MV-4-11 (cell line): ENCODE data around the gene AK3.

ENCODE experiments used
- DNase-seq: peaks from one replicate; lab custom pipeline; 2025; lab: John Stamatoyannopoulos, UW

The AK3 gene

DNA sequence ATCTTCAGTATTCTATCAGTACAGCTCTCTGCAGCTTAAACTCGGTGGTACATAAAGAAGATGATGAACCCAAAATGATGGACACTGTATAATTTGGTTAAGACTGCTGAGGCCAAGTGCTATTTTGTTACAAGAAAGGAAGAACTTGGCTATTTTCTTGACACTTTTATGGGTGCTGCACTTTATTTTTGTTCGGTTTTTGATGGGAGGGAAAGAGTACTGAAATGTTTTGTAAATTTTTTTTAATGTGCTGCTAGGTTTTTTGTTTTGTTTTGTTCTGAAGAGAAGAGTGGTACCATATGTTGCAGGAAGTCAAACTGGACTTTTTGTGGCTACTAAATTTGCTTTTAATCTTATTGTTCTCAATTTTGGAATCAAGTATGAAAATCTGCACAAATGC, 35.0 kb downstream of the AK3 start:
- DNase-seq = no peak

DNA sequence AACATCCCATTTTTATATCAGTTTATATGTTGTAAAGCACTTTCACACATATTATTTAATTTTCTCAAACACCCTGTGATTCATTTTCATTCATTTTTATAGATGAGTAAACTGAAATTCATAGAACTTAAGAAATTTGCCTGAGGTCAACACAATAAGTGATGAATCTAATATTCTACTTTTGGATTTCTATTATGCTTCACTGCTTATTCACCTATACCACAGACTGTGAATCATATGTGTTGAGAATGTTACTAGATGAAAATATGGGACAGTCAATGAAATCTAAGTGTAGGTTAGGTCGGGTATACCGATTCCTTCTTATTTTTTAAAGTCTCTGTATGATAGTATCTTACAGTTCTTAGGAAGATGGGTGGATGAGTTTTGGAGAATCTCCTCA, 36.9 kb downstream of the AK3 start:
- no peak for DNase-seq

DNA sequence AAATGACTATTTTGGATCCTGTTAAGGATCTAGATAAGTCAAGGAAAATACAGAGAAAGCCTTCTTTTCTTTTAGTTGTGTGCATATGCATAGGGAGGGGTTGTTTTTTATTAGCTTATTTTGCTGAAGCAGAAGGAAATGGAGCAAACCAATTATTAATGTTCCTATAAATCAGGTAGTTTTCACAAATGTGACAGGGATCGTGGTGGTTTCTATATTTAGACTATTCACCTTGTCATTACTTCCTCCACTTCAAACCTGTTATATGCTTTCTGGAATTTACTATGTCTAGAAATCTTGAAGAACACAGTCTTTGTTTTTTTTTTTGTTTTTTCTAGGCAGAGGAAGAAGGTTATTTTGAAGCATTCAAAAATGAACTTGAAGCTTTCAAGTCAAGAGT, 39.5 kb downstream of the AK3 start:
- no peak for DNase-seq

DNA sequence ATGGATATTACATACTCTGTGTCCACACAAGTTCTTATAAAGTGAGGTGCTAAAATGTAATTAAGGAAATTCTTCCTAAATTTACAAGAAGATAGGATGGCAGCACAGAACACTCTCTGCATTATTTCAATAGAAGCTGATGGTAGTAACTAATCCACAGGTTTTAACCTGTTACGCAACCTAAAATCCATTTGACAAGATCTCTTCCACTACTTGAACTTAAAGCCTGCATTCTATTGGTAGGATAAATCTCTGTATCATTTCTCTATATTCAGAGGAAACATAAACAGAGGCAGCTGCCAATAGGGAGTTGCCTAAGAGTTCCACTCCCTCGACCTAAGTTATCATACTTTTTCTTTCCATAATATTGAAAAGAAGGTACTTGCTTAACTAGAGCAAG, 40.1 kb downstream of the AK3 start:
- DNase-seq = no peak

DNA sequence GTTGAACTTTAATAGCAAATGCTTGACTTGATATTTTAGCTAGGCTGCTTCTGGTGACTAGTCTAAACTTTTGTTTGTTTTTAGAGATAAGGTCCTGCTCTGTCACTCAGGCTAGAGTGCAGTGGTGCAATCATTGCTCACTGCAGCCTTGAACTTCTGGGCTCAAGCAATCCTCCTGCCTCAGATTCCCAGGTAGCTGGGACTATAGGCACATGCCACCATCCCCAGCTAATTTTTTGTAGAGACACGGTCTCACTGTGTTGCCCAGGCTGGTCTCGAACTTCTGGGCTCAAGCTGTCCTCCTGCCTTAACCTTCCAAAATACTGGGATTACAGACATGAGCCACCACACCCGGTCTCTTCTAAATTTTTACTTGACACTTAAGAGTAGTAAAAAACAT, 40.9 kb downstream of the AK3 start:
- DNase-seq = no peak

DNA sequence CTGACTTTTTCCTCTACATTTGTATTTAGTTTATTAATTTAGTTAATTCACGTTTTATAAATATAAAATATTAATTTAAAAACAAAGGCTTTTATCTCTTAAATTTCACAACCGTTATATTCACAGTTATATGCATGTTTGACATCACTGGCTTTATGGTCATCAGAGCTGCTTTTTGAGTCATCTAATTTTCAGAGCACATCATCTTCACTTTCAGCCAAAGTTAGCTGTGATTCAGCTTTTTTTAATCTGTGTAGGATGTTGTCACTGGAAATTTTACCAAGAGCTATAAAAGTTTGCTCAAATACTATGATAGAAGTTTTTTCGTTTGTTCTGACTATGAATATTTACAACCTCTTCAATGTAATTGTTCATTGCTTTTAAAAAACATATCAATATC, 49.2 kb downstream of the AK3 start:
- DNase-seq = no peak

DNA sequence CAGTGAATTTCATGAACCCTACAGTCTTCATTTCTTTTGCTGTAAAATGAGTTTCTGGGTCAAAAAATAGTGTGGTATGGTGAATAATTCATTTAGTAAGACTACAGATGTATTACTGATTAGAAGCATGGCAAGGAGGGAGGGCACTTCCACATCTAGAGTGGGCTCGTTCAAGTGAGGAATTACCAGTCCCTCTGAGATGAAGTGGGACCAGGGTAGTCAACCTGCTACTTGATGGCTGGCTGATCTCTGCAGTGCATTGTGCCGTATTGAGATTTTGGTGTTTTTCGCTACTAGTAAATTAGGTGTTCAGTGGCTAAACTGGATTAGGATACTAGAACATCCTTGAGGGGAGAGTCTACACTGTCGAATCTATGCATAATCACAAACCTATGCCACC, 50.9 kb downstream of the AK3 start:
- no peak for DNase-seq

DNA sequence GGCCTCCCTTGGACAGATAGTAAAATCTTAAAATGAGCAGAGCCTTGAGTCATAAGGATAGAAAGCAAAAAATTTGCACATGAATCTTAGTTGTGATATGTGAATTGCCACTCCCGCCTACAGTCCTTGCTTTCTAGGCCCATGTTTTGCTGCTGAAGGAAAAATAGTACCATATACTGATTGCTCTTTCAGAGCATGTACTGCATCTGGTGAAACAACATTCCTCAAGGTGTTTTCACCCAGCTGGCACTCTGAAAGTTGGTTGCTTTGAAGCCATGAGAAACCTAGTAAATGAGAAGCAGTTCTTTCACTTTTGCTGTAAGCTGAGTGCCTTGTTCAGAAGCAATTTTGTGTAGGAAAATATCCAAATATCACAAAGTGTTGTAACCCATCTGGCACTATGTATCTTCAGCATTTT, 51.3 kb downstream of the AK3 start:
- no peak for DNase-seq

DNA sequence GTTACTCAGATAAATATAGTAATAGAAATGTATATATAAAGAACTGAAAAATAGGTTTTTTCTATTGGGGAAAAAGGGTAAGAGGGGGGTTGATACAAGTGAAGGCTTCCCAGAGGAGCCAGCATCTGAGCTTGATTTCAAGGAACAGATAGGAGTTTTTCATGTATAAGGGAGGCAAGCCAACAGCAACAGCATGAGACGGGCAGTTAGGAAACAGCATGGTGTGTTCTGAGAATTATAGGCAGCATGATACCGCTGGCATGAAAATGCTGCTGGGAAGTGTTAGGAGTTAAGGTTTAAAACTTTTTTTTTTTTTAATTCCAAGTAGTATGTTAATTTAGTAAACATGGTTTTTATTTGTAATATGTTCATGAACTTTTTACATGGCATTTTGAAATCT, 52.0 kb downstream of the AK3 start:
- DNase-seq = no peak

DNA sequence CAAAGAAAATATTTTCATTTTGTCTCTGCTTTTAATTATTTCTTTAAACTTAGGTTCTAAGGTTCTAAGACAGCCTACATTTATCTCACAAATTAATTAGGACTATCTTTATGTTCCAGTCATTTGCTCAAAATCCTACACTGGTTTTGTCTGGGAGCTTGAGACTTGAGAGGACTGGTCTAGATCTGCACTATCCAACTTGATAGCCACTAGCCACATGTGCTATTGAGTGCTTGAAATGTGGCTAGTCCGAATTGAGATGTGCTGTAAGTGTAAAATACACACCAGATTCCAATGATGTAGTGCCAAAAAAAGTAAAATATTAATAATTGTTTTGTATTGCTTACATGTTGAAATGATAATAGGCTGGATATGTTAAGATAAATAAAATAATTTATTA, 54.4 kb downstream of the AK3 start:
- no peak for DNase-seq

DNA sequence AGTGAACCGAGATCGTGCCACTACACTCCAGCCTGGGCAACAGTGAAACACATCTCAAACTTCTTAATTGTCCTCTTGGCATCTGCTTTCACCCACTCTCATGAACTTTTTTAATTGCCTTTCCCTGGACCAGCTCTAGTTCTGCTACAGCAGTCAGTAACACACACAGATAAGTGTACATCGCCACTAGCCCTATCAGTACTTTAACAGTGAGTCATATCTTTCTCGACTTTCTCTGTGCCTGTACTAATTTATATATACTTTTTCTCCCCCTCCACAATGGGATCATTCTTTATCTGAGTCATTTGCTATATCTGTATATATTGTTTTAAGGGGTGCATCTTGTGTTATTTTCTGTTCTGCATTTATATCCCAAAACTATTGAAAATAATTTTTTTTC, 54.9 kb downstream of the AK3 start:
- no peak for DNase-seq

DNA sequence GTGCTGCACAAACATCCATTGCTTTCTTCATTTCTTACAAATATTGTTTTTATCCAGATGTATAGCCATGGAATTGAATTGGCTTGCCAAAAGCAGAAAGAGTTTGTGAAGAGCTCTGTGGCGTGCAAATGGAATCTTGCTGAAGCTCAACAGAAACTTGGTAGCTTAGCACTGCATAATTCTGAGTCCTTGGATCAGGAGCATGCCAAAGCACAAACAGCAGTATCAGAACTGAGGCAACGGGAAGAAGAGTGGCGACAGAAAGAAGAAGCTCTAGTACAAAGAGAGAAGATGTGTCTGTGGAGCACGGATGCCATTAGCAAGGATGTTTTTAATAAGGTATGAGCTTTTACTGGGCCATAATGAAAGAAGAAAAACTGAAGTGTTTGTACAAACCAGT, 56.2 kb downstream of the AK3 start:
- no peak for DNase-seq

DNA sequence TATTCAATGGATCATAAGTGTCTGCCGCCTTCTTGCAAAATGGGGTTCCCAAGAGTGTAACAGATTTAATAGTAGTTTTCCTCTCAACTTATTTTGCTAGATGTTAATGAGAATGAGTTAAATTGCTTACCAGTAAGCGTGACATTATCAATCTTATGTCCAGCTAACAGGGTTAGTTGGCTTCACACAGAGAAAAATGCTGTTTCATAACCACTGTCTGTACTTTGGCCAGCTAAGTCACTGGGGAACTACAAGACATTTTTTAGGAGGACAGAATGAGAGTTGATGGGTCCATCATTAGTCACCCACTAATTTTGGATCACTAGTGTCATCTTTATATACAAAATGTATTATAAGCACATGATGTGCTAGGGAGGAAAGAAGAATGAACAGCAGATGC, 60.3 kb downstream of the AK3 start:
- DNase-seq = no peak

DNA sequence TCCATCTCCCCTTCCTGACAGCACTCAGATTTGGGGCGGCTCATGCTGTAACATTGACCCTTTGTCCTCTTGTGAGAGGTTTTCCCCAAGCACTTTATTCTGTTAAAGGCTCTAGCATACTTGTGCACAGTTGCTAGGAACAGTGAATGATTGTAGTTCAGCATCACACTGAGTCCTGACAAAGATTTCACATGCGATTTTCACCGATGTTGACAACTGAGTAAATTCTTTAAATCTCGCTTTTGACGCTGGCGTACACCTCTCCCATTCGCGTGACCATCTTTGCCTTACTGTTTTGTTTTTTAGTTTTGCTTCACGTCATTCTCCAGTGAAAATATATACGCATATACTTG, 60.9 kb downstream of the AK3 start:
- DNase-seq = no peak

DNA sequence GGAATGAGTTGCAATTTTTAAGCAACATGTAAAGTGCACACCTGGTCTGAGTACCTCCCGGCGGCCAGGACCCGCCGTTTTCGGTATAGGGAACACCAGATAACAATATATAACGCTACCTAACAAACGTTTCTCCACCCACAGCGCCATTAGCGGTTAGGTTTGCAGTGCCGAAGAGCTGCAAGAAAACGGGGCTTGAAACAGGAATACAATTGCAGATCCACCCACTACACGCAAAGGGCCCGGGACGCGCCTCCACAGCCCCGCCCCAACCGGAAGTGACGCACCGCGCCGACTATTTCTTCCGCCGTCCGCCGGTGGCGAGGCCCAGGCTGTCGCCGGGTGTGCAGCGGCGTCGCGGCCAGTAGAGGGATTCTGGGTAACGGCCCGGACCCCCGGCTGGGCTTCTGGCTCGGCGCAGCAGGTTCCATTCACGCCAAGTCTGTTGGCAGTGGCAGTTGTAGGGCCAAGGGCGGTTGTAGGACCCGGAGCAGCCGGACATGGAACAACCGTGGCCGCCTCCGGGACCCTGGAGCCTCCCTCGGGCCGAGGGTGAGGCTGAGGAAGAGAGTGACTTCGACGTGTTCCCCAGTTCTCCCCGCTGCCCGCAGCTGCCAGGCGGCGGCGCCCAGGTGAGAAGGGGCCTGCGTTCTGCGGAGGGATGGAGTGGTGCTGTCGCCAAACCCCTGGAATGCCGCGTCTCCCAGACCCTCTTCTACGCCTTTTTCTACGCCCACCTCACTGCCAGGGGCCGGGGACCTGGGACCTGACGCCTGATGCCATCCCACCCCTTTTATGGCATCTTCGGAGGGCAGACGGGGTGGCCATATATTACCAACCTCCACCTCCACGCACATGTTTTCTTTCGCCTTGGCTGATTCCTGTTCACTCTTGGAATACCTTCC, 61.5 kb downstream of the AK3 start, which contains the start of gene CDC37L1:
TSS of gene CDC37L1 (plus strand) at position 302 of the 905 bp plus-strand sequence. CDS start at position 501, 199 bp downstream.
- peak; percentile 94 for DNase-seq

DNA sequence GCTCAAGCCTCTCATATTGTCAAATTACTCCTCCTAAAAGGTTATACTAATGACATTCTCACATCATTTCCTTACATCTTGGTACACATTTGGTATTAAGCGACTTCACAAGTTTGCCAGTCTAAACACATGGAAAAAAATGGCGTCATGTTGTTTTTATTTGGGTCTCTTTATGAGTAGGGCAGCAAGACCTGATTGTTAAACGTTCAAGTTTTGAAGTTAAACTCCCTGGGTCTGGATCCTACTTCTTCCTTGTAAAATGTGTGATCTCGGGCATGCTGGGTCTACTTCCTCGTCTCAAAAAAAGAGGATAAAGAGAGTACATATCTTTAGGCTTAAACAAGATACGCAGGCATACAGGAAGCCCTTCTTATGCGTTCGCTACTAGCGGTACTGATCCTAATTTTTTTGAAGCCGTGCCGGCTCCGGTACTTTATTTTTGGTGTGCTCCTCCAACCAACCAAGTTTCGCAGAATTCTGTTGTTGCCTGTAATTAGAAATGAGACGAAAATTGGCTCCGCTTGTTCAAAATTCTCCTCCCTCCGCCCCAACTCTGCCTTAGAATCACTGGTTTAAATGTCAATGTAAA, 62.2 kb downstream of the AK3 start:
- DNase-seq = peak; percentile 53

DNA sequence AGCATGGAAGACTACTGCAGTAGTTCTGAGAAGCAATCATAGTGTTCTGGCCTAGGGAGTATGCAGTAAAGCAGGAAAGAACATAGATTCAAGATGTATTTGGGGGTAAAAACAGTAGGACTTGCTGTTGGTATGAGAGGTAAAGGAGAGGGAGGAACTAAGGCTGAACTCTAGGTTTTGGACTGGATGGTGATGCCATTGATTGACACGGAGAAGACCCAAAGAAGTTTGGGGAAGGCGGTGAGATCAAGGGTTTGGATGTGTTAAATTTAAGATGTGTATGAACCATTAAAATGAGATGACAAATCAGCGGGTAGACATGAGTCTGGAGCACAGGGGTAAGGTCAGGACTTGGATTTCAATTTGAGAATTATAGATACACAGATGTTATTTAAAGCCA, 63.6 kb downstream of the AK3 start:
- DNase-seq = no peak

DNA sequence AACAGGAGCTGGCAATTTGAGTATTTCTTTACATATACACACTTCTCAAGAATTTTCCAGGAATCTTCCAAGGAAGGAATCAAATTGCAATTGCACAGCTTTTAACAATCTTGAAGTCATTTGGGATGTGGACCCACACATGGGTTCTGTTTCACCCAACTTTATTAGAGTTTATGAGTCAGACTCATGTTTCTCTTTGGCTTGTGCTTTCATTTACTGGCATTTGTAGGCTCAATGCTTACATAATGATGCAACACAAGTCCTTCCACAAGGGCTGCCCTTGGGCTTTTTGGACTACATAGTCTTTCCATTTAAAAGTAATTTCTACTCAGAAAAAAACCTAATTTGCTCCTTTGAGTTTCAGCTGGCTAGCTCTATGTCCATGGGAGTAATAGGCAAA, 66.2 kb downstream of the AK3 start:
- peak; percentile 26 for DNase-seq

DNA sequence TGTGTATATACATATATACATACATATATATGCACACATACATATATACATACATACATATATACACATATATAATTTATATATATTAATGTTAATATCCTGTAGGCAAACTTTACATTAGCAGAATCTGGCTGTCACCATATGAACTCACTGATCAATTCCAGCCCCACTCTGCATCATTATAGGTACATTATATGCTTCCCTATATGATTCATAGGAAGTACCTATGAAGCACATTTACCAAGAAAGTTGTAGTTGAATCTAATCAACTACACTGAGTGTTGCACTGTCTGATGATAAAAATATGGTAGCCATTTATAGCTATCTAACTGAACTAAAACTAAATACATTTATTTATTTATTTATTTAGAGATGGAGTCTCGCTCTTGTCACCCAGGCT, 69.3 kb downstream of the AK3 start:
- no peak for DNase-seq

DNA sequence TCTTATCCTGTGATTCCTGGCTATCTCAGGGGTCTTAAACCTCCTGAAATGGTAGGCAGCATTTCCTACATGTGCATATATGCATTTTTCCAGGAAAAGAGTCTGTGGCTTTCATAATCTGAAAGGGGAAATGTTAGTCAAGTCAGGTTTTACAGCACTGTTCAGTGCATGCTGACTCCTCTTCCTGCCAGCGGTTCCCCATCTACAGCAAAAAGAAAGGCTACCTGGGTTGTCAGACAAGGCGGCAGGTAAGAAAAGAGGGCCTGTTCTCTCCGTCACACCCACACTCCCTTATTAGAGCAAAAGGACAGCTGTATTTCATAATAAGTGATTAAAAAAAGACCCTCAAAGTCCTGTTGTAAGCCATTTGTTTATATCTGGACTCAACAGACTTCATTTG, 70.4 kb downstream of the AK3 start:
- DNase-seq = peak; percentile 34

DNA sequence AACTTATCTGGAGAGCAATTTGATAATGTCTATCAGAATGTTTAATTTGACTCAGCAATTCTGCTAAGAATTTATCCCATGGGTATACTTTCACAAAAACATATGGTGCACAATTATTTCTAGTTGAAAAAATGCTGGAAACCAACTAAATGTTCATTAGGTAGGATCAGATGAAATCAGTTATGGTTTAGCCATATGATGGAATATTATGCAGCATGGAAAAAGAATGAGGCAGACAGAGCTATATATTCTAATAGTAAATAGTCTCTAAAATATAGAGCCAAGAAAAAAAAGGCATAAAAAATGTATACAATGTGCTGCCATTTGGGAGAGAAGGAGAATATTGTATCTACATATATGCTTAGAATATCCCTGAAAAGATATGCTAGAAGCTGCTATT, 71.1 kb downstream of the AK3 start:
- DNase-seq = no peak

DNA sequence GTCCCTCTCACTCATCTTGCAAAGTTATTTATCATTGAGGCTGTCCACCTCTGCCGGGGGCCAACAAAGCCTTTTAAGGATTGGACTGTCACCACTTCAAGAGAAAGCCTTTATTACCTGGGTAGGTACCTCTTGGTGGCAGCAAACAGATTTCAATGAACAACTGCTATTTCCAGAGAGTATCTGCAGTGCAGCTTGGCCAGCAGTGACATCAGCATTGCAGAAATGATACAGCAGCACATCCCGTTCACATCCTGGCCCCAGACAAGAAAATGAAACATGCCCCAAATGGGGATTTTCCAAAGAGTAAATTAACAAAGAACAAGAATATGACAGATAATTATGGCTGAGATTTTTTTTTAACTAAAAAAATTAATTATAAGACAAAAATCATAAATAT, 72.4 kb downstream of the AK3 start:
- no peak for DNase-seq

DNA sequence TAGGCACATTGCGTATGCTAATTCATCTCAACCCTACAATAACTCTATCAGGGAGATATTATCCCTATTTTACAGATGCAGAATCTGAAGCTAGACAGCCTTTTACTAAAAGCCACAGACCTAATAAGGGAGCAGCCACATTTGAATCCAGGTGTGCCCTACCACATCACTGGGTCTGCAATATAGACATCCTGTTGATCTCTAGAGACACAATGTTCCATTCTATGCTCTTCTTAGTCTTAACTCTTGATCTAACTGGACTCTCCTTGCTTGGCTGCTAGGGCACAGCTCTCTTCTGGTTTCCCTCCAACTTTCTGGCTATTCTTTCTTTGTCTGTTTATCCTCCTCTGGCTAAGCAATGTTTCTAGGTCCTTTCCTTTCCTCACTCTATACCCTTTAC, 73.3 kb downstream of the AK3 start:
- DNase-seq = no peak
